ENCODE measurements around the gene ASCC2.
"Not testable (repeated sequence)": the region's sequence is repeated elsewhere in the genome, so short reads cannot be mapped to it uniquely, and the experiment has no call there.

The ASCC2 gene

DNA sequence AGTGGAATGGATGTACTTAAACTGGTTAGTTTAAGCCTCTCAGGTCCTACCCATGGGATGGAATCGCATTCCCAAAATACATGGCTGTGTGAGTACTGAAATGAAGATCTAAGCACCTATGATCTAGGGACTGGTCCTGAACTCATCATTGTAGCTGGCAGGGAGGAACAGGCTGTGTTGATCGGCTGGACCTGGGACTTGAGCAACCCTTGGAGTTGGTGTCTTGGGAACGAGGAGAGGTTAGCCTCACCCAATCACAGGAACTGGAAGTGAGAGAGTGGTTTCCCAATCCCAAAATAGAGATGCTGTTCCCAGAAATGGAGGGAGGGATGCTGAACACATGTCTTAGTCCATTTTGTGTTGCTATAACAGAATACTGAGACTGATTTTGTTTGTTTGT lies 16.4 kb upstream of the ASCC2 start:
- DNase-seq: no peak

DNA sequence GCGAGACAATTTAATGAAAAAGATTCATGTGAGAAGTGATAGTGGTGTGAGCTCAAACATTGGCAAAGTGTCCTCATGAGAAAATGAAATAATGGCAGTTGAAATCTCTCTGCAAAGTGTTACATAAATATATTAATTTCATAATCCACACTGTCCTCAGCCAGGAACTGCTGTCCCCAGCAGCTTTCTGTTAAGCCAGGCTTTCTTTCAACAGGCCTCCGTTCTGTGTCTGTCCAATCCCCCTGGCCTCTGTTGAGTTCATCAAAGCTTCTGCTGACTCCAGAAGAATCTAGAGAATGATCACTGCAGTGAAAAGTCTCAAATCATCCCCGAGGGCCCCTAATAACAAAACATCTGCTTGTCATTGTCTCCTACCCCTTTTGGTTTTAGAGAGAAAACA lies 10.0 kb upstream of the ASCC2 start:
- DNase-seq: no peak

DNA sequence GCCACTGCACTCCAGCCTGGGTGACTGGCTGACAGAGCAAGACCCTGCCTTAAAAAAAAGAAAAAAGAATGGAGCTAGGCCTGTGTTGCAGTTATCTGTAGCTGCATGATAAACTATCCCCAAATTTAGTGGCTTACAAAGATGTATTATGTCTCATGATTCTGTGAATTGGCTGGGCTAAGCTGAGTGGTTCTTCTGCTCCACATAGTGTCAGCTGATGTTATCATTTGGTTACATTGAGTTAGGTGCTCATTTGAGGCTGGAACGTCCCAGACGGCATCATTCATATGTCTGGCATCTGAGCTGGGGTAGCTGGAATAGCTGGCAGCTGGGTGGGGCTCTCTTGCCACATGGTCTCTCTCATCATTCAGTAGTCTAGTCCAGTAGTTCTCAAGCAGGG lies 8.2 kb upstream of the ASCC2 start:
- no peak for DNase-seq

DNA sequence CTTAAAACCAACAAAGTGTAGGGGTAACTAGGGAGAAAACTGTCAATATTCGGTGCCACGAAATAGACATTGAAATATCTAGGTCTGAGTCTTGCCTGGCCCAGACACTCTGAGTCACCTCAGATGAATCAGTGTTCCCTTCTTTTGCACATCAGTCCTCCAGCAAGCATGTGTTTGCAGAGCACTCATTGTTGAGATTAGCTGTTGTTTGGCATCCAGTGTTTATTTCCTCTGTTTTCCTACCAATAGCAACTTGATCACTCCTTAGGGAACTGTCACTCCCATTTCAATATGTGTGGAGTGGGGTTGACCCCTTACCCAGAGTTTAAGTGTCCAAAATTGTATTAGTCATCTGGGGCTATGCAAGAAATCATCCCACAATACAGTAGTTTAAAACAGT lies 4.7 kb upstream of the ASCC2 start:
- DNase-seq: no peak

DNA sequence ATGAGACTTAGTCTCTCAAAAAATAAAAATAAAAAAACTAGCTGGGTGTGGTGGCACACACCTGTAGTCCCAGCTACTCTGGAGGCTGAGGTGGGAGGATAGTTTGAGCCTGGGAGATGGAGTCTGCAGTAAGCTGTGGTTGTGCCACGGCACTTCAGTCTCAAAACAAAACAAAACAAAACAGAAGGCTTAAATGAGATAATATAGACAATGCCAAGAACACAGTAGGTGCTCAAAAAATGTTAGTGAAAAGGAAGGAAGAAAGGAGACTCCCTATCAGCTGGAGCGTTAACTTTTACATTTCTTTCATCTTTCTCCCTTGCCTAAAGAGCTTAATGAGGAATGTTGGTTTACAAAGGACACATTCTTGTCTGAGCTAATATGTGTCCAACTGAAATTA lies 4.1 kb upstream of the ASCC2 start:
- no peak for DNase-seq

GRCh38 chr22:29840498-29840897 lies 2.4 kb upstream of the ASCC2 start:
- no peak for DNase-seq

DNA sequence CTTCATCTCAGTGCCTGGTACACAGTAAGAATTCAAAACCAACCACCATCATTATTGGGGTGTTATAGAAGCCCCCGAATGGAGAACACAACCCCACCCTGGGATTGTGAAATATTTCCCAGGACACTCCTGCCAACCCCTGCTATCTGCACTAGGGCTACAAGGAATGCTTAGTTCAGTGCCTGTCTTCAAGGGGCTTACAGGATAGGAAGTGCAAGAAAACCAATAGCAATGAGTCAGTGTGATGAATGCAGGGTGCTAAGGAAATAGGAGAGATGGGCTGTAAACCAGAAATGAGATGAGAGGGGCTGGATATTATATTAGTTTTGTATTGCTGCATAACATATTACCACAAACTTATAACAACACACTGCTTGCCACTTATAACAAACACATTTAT lies 965 bp upstream of the ASCC2 start:
- DNase-seq: no peak

GRCh38 chr22:29838599-29838956 lies 504 bp upstream of the ASCC2 start:
- no peak for DNase-seq

GRCh38 chr22:29836791-29837370 lies 1.2 kb downstream of the ASCC2 start:
- not testable (repeated sequence) for DNase-seq

GRCh38 chr22:29834046-29834445 lies 4.0 kb downstream of the ASCC2 start:
- DNase-seq: no peak

DNA sequence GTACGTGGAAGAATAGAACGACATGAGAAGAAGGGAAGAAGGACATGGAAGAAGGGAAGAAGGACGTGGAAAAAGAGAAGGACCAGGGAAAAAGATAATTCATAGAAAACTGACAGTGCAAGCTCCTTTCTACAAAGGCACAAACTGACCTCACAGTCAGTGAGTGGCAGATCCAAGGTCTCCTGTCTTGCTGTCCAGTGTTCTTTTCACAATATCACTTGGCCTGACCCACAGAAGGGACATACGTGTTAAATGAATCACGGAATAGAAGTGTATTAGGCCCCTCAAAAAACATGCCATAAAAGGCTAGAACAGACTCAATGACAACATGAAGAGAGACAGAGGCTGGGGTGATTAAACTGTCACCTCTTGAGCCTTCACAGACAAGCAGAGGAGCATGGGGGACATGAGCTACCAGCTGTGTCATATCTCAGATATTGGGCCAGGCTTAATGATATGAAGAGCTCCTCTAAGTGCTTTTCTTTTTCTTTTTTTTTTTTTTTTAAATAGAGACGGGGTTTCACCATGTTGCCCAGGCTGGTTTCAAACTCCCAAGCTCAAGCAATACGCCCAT lies 4.6 kb downstream of the ASCC2 start:
- no peak for DNase-seq

DNA sequence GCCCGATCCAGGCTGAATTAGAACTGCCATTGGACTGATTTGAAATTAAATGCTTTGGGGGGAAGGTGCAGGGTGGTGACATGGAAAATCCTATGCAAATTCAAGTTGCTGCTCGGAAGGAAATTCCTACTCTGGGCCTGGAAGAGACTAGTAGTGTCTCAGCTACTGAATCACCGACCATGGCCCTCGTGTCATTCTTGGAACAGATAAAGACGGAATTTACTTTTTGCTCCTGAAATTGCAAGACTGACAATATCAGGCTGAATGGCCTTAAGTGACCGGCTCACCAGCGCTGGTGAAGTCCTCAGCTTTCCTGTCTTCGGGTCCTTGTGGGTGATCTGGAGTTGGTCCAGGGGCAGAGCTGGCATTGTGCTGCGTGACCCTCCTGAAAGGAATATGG lies 6.1 kb downstream of the ASCC2 start:
- DNase-seq: no peak

DNA sequence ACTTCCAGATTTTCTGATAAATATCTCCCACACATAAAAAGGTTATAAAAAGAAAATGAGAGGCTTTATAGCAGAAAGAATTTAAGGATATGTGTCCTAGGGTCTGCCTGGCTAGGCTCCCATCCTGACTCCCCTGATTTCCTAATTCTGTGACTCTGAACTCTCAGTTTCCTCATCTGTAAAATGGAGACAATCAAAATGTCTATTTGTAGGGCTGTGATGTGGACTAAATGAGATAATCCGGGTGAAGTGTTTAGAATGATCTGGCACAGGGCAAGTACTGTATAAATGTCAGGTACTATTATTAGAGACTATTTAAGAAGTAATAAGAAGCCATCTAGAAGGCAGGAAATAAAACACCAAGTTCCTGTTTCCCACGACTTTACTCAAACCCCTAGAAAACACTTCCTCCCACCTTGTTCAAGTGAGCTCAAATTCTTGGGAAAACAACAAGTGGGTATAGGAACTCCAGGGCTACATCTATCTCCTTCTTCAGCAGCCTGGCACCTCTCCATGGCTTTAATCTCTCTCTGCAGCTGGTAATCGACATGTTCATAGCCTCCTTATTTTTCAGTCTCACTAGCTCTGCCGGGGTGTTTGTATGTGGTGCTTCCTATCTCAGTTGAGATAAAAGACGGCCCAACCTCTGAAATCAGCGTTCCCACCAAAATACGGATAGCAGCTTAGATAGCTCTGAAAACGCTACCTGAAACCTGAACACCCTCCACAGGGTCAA lies 6.7 kb downstream of the ASCC2 start:
- DNase-seq: no peak

GRCh38 chr22:29830585-29830984 lies 7.5 kb downstream of the ASCC2 start:
- no peak for DNase-seq

- not testable (repeated sequence) for DNase-seq
Observed at GRCh38 chr22:29827726-29828125, 10.3 kb downstream of the ASCC2 start.

DNA sequence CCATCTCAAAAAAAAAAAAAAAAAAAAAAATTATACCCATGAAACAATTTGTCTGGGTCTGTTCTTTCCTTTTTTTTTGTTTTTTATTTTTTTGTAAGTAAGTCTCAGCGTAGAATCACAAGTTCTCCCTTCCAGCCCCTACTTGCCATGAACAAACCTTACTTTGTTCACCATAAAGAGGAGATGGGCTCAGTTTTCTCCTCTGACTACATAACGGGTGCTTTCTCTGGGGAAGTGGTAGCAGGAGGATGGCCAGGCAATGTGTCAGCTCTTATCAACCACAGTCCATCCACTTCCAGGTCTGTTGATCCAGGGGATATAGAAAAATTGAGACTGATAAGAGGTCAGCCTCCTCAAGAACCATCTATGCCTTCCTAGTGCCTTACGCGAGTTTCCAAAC lies 11.0 kb downstream of the ASCC2 start:
- DNase-seq: no peak

DNA sequence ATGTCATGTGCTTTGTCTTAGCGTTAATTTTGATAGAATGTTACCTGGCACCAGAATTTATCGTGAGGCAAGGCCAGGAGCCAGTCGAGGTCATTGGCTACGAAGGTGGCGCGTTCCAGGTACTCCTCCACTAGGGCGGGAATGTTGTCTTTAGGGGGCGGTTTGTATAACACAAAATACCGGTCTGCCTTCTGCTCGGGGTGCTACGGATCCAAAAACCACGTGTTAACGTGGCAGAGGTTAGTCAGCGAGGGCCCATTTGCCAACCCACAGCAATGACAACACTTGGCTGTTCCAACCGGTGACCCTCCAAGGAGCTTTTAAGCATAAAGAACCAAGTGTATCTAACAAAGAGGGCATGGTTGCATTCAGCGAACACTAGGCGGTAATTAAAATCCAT lies 12.5 kb downstream of the ASCC2 start:
- DNase-seq: no peak

DNA sequence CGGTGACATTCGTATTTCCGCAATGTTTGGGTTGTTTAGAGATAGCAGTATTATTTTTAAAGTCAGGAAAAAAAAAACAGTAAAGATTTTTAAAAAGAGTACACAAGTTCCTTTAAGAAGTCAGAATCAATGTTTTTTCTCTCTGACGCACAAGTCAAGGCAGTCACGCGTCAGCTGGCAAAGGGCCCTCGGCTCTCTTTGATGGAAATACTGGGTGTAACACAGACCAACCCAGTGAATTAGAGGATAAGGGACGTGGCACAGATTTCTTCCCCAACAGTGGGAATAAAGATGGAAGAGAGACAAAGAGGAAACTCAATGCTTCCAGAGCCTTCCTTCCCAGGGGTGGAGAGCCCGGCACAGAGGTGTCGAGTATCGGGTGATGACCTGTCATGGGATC lies 13.4 kb downstream of the ASCC2 start:
- no peak for DNase-seq

DNA sequence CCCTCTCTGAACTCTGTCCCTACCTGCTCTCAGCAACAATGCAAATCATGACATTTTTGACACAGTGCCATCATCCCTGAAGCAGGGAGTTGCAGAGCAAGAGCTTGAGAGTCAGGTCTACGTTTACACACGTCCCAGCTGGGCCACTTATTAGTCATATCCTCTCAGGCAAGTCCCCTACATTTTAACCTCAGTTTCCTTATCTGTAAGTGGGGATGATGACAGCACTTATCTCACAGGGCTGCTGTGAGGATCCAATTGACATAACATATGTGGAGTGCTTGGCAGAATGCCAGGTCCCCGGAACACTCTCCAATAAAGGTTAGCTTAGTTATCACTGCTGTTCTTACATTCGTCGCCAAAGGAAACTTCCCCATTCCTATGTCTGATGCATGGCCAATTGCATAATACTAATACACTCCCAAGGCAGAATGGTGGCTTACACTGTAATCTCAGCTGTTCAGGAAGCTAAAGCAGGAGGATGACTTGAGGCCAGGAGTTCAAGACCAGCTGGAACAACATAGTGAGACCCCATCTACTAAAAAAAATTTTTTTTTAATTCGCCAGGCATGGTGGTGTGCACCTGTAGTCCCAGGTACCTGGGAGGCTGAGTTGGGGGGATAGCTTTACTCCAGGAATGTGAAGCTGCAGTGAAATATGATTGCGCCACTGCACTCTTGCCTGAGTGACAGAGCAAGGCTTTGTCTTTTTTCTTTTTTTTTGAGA lies 16.6 kb downstream of the ASCC2 start:
- DNase-seq: no peak

- no peak for DNase-seq
Observed at GRCh38 chr22:29820961-29821290, 17.1 kb downstream of the ASCC2 start.

GRCh38 chr22:29819501-29819900 lies 18.6 kb downstream of the ASCC2 start:
- DNase-seq: no peak

DNA sequence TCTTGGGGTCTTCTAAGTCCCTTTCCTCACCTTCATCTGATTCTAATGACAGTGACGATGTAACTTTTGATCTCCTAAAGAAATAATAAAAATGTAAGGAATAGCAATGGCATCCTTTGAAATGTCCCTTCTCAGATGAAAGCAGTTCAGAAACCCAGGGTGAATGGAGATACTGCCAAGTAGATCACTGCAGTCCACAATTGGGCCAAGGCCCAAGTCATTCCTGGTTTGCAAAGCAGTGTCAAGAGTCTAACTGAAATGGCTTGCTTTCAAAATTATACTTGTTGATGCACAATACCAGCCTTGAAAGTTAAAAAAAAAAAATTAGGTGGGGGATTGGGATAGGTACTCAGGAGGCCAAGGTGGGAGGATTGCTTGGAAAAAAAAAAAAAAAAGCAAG lies 20.4 kb downstream of the ASCC2 start:
- DNase-seq: no peak

GRCh38 chr22:29816980-29817379 lies 21.1 kb downstream of the ASCC2 start:
- no peak for DNase-seq

DNA sequence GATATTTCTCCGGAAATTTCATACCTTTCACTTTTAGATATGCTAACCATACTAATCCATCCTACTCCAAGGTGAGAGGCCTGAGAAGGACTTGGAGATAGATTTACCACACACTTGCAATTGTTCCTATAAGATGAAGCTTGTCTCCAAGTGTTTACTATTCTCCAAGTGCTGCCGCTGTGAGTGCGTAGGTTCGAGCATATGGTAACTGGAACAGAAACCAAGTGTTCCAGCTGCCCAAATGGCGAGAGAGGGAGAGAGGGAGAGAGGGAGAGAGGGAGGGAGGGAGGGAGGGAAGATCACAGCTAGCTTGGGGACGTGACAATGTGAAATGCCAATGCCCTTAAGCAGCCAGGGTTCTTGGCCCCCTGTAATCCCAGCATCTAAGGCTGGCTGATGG lies 21.5 kb downstream of the ASCC2 start:
- DNase-seq: no peak
